ENCODE data around the gene RELCH.

RELCH gene

GRCh38 chr18:62226047-62226446 lies 39.0 kb downstream of the RELCH start:
- no peaks in the 10 kb centered on the region for H3K27me3 ChIP-seq (ENCODE audit: control insufficient read depth, low read length)
- H3K4me3 ChIP-seq (ENCODE audit: low read length), result no peak overlapping the region
- H3K4me2 ChIP-seq (ENCODE audit: low read length), result no peak overlapping the region
- H3K9me2 ChIP-seq (replicated peaks; ENCODE audit: control insufficient read depth, low read length), result no peaks in the 10 kb centered on the region
- peaks cover 60% of the 10 kb centered on the region for H3K36me3 ChIP-seq (ENCODE audit: control insufficient read depth, low read length)
- TF ChIP-seq CTCF (IDR thresholded peaks at IDR 0.05; ENCODE audit: low read depth, low read length, poor library complexity, severe bottlenecking), result no peak
- no peak for TF ChIP-seq EZH2phosphoT487 (IDR thresholded peaks at IDR 0.05; ENCODE audit: borderline replicate concordance, low read length)
- H3K79me2 ChIP-seq (ENCODE audit: control insufficient read depth, low read length), result no peaks in the 10 kb centered on the region
- H3K4me1 ChIP-seq (ENCODE audit: control insufficient read depth, low read length), result no peaks in the 10 kb centered on the region
- H3K27ac ChIP-seq (ENCODE audit: low read depth, low read length), result no peak overlapping the region
- H4K20me1 ChIP-seq (ENCODE audit: control insufficient read depth, insufficient read depth, low read depth, low read length), result no peaks in the 10 kb centered on the region
- H3K9me3 ChIP-seq (ENCODE audit: control insufficient read depth, insufficient read depth, low read length), result peaks cover 3% of the 10 kb centered on the region; the same call in 1 of the 2 replicates
- H3F3A ChIP-seq (ENCODE audit: control insufficient read depth, insufficient read depth), result peaks cover 2% of the 10 kb centered on the region; the same call in 1 of the 2 replicates

GRCh38 chr18:62236252-62236651 lies 49.2 kb downstream of the RELCH start:
- TF ChIP-seq CTCF (IDR thresholded peaks at IDR 0.05; ENCODE audit: low read depth, low read length, poor library complexity, severe bottlenecking) (no peak), EZH2phosphoT487 (IDR thresholded peaks at IDR 0.05; ENCODE audit: borderline replicate concordance, low read length) (no peak)
- Histone ChIP-seq H3K4me3 (ENCODE audit: low read length) (no peak overlapping the region), H3K27ac (ENCODE audit: low read depth, low read length) (no peak overlapping the region), H3K4me1 (ENCODE audit: control insufficient read depth, low read length) (no peaks in the 10 kb centered on the region), H3K79me2 (ENCODE audit: control insufficient read depth, low read length) (no peaks in the 10 kb centered on the region), H3F3A (ENCODE audit: control insufficient read depth, insufficient read depth) (no peaks in the 10 kb centered on the region), H3K27me3 (ENCODE audit: control insufficient read depth, low read length) (no peaks in the 10 kb centered on the region), H3K9me2 (replicated peaks; ENCODE audit: control insufficient read depth, low read length) (no peaks in the 10 kb centered on the region), H3K36me3 (ENCODE audit: control insufficient read depth, low read length) (peaks cover 27% of the 10 kb centered on the region), H4K20me1 (ENCODE audit: control insufficient read depth, insufficient read depth, low read depth, low read length) (no peaks in the 10 kb centered on the region), H3K9me3 (ENCODE audit: control insufficient read depth, insufficient read depth, low read length) (no peaks in the 10 kb centered on the region), H3K4me2 (ENCODE audit: low read length) (no peak overlapping the region)

DNA sequence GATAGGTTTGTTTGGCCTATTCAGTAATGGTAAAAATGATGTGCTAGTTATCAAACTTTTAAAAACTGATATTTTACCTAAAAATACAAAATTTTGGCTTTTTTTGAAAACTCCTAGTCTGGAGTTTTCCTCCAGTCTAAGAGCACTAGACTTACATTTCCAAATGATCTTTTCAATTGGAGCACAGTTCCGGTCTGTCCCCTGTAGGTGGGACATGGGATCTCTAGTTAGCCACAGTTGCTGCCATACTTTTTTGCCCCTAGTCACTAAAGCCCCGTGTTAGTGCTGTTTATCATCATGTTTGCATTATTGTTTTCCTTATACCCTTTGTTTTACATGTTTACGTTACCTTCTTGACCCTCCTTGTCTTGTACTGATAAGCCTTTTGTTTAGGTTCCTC lies 52.4 kb downstream of the RELCH start:
- TF ChIP-seq CTCF (IDR thresholded peaks at IDR 0.05; ENCODE audit: low read depth, low read length, poor library complexity, severe bottlenecking) (no peak), EZH2phosphoT487 (IDR thresholded peaks at IDR 0.05; ENCODE audit: borderline replicate concordance, low read length) (no peak)
- H3K4me3 ChIP-seq (ENCODE audit: low read length), result no peak overlapping the region
- no peaks in the 10 kb centered on the region for H3K9me2 ChIP-seq (replicated peaks; ENCODE audit: control insufficient read depth, low read length)
- no peaks in the 10 kb centered on the region for H3K79me2 ChIP-seq (ENCODE audit: control insufficient read depth, low read length)
- H3K27me3 ChIP-seq (ENCODE audit: control insufficient read depth, low read length), result no peaks in the 10 kb centered on the region
- no peaks in the 10 kb centered on the region for H3F3A ChIP-seq (ENCODE audit: control insufficient read depth, insufficient read depth)
- H3K27ac ChIP-seq (ENCODE audit: low read depth, low read length), result no peak overlapping the region
- no peaks in the 10 kb centered on the region for H4K20me1 ChIP-seq (ENCODE audit: control insufficient read depth, insufficient read depth, low read depth, low read length)
- H3K4me2 ChIP-seq (ENCODE audit: low read length), result no peak overlapping the region
- no peaks in the 10 kb centered on the region for H3K9me3 ChIP-seq (ENCODE audit: control insufficient read depth, insufficient read depth, low read length)
- no peaks in the 10 kb centered on the region for H3K4me1 ChIP-seq (ENCODE audit: control insufficient read depth, low read length)
- peaks cover 13% of the 10 kb centered on the region; the same call in 1 of the 2 replicates for H3K36me3 ChIP-seq (ENCODE audit: control insufficient read depth, low read length)

All from DOHH2 (cell line).